GM12878 (cell line): ENCODE results near the gene MARCHF11.

Experiments
- ATF2 ChIP-seq: IDR thresholded peaks from 2 replicates; pipeline ENCODE4 v1.6.1; 2012; ENCODE audit warnings: low read length, inconsistent platforms
- BACH1 ChIP-seq: fragments of 450-650 bp; IDR thresholded peaks from 2 replicates; pipeline ENCODE4 v1.6.1; 2017; ENCODE audit warnings: mild to moderate bottlenecking, borderline replicate concordance
- POLR2A ChIP-seq: IDR thresholded peaks from 2 replicates; pipeline ENCODE4 v1.6.1; 2011; ENCODE audit warnings: low read depth, mild to moderate bottlenecking, low read length
- SMC3 ChIP-seq: IDR thresholded peaks from 2 replicates; pipeline ENCODE4 v1.6.1; 2011; ENCODE audit warnings: low read length, improper control_type of control experiment, borderline replicate concordance
- TAF1 ChIP-seq: IDR thresholded peaks from 2 replicates; pipeline ENCODE4 v1.6.1; 2011; ENCODE audit warnings: mild to moderate bottlenecking, low read depth, low read length, borderline replicate concordance
- ZNF274 ChIP-seq: IDR thresholded peaks from one replicate; pipeline ENCODE4 v1.8.0; 2011; ENCODE audit not compliant: insufficient read length, insufficient read depth
- ZNF384 ChIP-seq: IDR thresholded peaks from 2 replicates; pipeline ENCODE4 v1.6.1; 2012; ENCODE audit warnings: low read depth, mild to moderate bottlenecking, low read length, improper control_type of control experiment, borderline replicate concordance
- TF ChIP-seq, protein P1 (sequence below), 3 experiments: IDR thresholded peaks in 2 of 3; conservative IDR thresholded peaks in 1 of 3; 2 replicates each; pipeline ENCODE4 v1.5.1; 2011; ENCODE audit warnings: low read depth in 3 of 3, low read length in 3 of 3, mild to moderate bottlenecking in 3 of 3, control low read depth in 2 of 3, moderate library complexity in 2 of 3, inconsistent platforms in 1 of 3, mixed read lengths in 1 of 3; ENCODE audit not compliant: control insufficient read depth in 2 of 3, insufficient read depth in 1 of 3; ENCODE audit errors: extremely low read depth in 1 of 3

GRCh38 chr5:16050414-16050813 is 129.2 kb downstream of the MARCHF11 start:
- TF ChIP-seq POLR2A (no peak), TAF1 (no peak), BACH1 (no peak), ZNF274 (no peak), ATF2 (no peak), ZNF384 (no peak), SMC3 (no peak)
- TF ChIP-seq, protein P1, sequence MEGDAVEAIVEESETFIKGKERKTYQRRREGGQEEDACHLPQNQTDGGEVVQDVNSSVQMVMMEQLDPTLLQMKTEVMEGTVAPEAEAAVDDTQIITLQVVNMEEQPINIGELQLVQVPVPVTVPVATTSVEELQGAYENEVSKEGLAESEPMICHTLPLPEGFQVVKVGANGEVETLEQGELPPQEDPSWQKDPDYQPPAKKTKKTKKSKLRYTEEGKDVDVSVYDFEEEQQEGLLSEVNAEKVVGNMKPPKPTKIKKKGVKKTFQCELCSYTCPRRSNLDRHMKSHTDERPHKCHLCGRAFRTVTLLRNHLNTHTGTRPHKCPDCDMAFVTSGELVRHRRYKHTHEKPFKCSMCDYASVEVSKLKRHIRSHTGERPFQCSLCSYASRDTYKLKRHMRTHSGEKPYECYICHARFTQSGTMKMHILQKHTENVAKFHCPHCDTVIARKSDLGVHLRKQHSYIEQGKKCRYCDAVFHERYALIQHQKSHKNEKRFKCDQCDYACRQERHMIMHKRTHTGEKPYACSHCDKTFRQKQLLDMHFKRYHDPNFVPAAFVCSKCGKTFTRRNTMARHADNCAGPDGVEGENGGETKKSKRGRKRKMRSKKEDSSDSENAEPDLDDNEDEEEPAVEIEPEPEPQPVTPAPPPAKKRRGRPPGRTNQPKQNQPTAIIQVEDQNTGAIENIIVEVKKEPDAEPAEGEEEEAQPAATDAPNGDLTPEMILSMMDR (IDR thresholded peaks at IDR 0.05 in 2 of 3, conservative IDR thresholded peaks at IDR 0.05 in 1 of 3; ENCODE audit: control insufficient read depth in 2 of 3, extremely low read depth in 1 of 3, insufficient read depth in 1 of 3, low read depth in 3 of 3, low read length in 3 of 3) = no peak
